PC-9 (cell line): ENCODE measurements around the gene SERINC4. TPM values are rescaled to one million over a fixed set of nuclear protein-coding genes. Genes with fewer than 3 reads are reported as not detected.
"Not testable (repeated sequence)": the region's sequence is repeated elsewhere in the genome, so short reads cannot be mapped to it uniquely, and the experiment has no call there.

Experiments
- BruUV-seq: library from RNA; stranded (reverse); fragments of 400-500 nt; replicated peaks from 2 replicates; lab custom pipeline; 2021; lab: Mats Ljungman, UMichigan
- CTCF ChIA-PET: fragments of 300-600 bp; sonication (Branson Sonifier 250); formaldehyde crosslinking; loops from one replicate; lab custom pipeline; 2022; ENCODE audit warnings: antibody characterized with exemption; lab: Charles Lee
- POLR2A ChIA-PET: fragments of 300-600 bp; sonication (Branson Sonifier 250); formaldehyde crosslinking; loops from one replicate; lab custom pipeline; 2022; ENCODE audit warnings: antibody characterized with exemption; ENCODE audit not compliant: unreplicated experiment; lab: Charles Lee
- DNase-seq, 2 experiments: peaks; one replicate each; pipeline versions ENCODE4 v3.0.0 to v3.0.0-alpha.2; 2015 to 2022; ENCODE audit warnings: mixed read lengths in 1 of 2
- H2AFZ ChIP-seq: fragments of 200-600 bp; sonication (generic); 2 replicates; pipeline ENCODE4 v1.8.1; 2017; ENCODE audit warnings: antibody characterized with exemption
- H3F3A ChIP-seq: fragments of 200-600 bp; sonication (generic); 2 replicates; pipeline ENCODE4 v1.8.1; 2017; ENCODE audit warnings: antibody characterized with exemption, mild to moderate bottlenecking, low read depth; ENCODE audit not compliant: insufficient read depth
- H3K27ac ChIP-seq: fragments of 200-600 bp; sonication (generic); 2 replicates; pipeline ENCODE4 v1.6.1; 2016; ENCODE audit warnings: mixed run types
- H3K27me3 ChIP-seq: fragments of 200-600 bp; sonication (generic); 2 replicates; pipeline ENCODE4 v1.6.1; 2016; ENCODE audit warnings: low read depth, mixed run types; ENCODE audit not compliant: insufficient read depth
- H3K36me3 ChIP-seq: fragments of 200-600 bp; sonication (generic); 2 replicates; pipeline ENCODE4 v1.6.1; 2016; ENCODE audit warnings: low read depth, mixed run types
- H3K4me1 ChIP-seq: fragments of 200-600 bp; sonication (generic); replicated peaks from 2 replicates; pipeline ENCODE4 v1.6.1; 2016; ENCODE audit warnings: mixed run types; ENCODE audit not compliant: insufficient read depth
- H3K4me2 ChIP-seq: fragments of 200-600 bp; sonication (generic); 2 replicates; pipeline ENCODE4 v1.6.1; 2017; ENCODE audit warnings: mixed run types
- H3K4me3 ChIP-seq: fragments of 200-600 bp; sonication (generic); 2 replicates; pipeline ENCODE4 v1.6.1; 2016; ENCODE audit warnings: mixed run types
- H3K79me2 ChIP-seq: fragments of 200-600 bp; sonication (generic); 2 replicates; pipeline ENCODE4 v1.6.1; 2017; ENCODE audit warnings: low read depth, mixed run types
- H3K9me2 ChIP-seq: fragments of 200-600 bp; sonication (generic); 2 replicates; pipeline ENCODE4 v1.8.1; 2017; ENCODE audit warnings: mild to moderate bottlenecking; ENCODE audit not compliant: insufficient read depth
- H3K9me3 ChIP-seq: fragments of 200-600 bp; sonication (generic); 2 replicates; pipeline ENCODE4 v1.8.1; 2016; ENCODE audit warnings: low read depth; ENCODE audit not compliant: insufficient read depth
- H4K20me1 ChIP-seq: fragments of 200-600 bp; sonication (generic); 2 replicates; pipeline ENCODE4 v1.8.1; 2017; ENCODE audit not compliant: insufficient read depth
- CTCF ChIP-seq: fragments of 200-600 bp; sonication (generic); conservative IDR thresholded peaks from 2 replicates; pipeline ENCODE4 v1.6.1; 2017; ENCODE audit warnings: mixed run types, antibody characterized with exemption, mild to moderate bottlenecking, moderate library complexity
- EZH2 ChIP-seq: fragments of 200-600 bp; sonication (generic); IDR thresholded peaks from 2 replicates; pipeline ENCODE4 v1.8.0; 2017; ENCODE audit warnings: antibody characterized with exemption, low read depth
- intact Hi-C: fragments of 100-400 bp; cut with micrococcal nuclease; formaldehyde crosslinking; loops from one replicate; pipeline ENCODE4 v1.10.0; 2022; ENCODE audit not compliant: unreplicated experiment
- total RNA-seq: library from RNA; stranded (reverse); gene quantifications from 2 replicates; pipeline ENCODE4 v1.2.3, GENCODE V29; 2021

The SERINC4 gene
- total RNA-seq, 1 experiment from 2014 or later: 0.46 TPM

- no peaks in the 10 kb centered on the region for H3K9me3 ChIP-seq
- no TSS peak for BruUV-seq
- H4K20me1 ChIP-seq: peaks cover 36% of the 10 kb centered on the region
- H3K27ac ChIP-seq: no peak overlapping the region
- intact Hi-C loops: no loop called here
- POLR2A ChIA-PET: no interaction called here
- H3K4me3 ChIP-seq: no peak overlapping the region
- TF ChIP-seq EZH2 (no peak), CTCF (no peak)
- no peaks in the 10 kb centered on the region for H3K4me1 ChIP-seq
- no peak for DNase-seq
- H3K36me3 ChIP-seq: no peaks in the 10 kb centered on the region
- no peak overlapping the region for H3K4me2 ChIP-seq
- H3K27me3 ChIP-seq: no peaks in the 10 kb centered on the region
- H3K79me2 ChIP-seq: peaks cover 76% of the 10 kb centered on the region
- CTCF ChIA-PET: interaction anchor here (0.6 kb wide), 1 partner anchor 590 kb away, joined by 5 read pairs; no protein-coding TSS in a partner anchor
- H3K9me2 ChIP-seq: no peaks in the 10 kb centered on the region
- 0 out of 2 replicates have a peak, but pooled peaks cover 3% of the 10 kb centered on the region for H3F3A ChIP-seq
- no peak overlapping the region for H2AFZ ChIP-seq
Observed at GRCh38 chr15:43749690-43750345, 50.2 kb downstream of the SERINC4 start.

DNA sequence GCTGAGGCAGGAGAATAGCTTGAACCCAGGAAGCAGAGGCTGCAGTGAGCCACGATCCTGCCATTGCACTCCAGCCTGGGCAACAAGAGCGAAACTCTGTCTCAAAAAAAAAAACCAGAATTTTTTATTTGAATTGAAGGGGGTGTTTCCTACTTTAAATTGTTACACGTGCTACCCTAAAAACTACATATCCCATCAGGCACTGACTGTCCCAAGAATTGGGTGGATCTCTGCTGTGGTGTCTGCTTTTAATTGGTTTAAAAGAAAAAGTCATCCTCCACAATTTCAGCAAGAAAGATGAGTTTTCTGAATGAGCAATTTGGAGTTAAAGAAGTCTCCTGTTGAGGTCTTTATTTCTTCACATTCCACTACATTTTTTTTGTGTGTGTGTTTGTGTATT lies 51.6 kb downstream of the SERINC4 start:
- ChIA-PET CTCF (no interaction called here), POLR2A (interaction anchor here (0.7 kb wide), 1 partner anchor 680 kb away, joined by 16 read pairs; no protein-coding TSS in a partner anchor)
- BruUV-seq: no TSS peak
- Histone ChIP-seq H3K36me3 (no peaks in the 10 kb centered on the region), H3K27ac (no peak overlapping the region), H3K9me3 (no peaks in the 10 kb centered on the region), H4K20me1 (peaks cover 32% of the 10 kb centered on the region), H2AFZ (no peak overlapping the region), H3K9me2 (no peaks in the 10 kb centered on the region), H3K4me1 (no peaks in the 10 kb centered on the region), H3K79me2 (peaks cover 70% of the 10 kb centered on the region), H3K4me3 (no peak overlapping the region; the same call in 1 of the 2 replicates), H3K4me2 (peak overlapping the region; percentile 94), H3K27me3 (no peaks in the 10 kb centered on the region), H3F3A (0 out of 2 replicates have a peak, but pooled peaks cover 3% of the 10 kb centered on the region)
- no peak for TF ChIP-seq CTCF
- no peak for TF ChIP-seq EZH2
- no peak for DNase-seq
- intact Hi-C loops: no loop called here

DNA sequence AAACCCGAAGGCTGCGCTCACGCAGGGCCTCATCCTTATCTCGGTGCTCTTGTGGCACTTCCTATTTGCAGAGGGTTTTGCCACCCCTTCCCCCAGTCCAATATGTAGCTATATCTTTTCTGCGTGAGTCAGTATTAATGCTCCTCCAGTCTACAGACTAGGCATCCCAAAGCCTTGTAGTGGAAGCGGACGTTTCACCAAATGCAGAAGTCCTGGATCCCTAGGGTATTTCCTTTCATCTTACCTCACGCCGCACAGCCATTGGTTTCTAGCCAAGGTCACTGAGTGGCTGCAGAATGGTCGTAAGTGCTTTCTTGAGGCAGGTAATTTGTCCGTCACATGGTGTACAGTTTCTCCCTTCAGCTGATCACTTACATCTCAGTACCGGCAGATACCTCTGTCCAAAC lies 53.1 kb downstream of the SERINC4 start:
- Histone ChIP-seq H3K79me2 (peaks cover 55% of the 10 kb centered on the region), H3K27ac (peak overlapping the region; percentile 80), H3K4me3 (peak overlapping the region; percentile 79), H3K4me2 (peak overlapping the region; percentile 94), H4K20me1 (peaks cover 25% of the 10 kb centered on the region)
- H3K36me3 ChIP-seq, H2AFZ ChIP-seq, H3K9me3 ChIP-seq, BruUV-seq, H3K27me3 ChIP-seq, H3F3A ChIP-seq, H3K9me2 ChIP-seq, POLR2A ChIA-PET, H3K4me1 ChIP-seq, intact Hi-C loops, CTCF ChIA-PET: not testable (repeated sequence)
- peak; percentile 34 to 38 for DNase-seq

DNA sequence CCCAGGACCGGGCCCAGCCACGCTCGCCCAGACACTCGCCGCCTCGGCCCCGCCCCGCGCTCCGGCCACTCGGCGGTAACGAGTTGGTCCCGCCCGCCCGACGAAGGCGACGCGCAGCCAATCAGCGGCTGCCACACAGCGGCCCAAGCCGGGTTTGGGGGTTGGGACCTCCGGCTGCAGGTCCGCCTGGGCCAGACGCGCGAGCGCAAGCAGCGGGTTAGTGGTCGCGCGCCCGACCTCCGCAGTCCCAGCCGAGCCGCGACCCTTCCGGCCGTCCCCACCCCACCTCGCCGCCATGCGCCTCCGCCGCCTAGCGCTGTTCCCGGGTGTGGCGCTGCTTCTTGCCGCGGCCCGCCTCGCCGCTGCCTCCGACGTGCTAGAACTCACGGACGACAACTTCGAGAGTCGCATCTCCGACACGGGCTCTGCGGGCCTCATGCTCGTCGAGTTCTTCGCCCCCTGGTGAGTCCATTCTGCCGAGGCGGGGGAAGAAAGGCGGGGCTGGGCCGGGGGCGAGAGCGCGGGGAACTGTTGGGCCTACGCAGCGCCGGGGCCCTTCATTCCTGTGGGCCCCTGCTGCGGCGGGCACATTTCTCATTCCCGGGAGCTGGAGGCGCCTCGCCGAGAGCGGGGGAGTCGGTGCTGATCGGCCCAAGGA lies 53.6 kb downstream of the SERINC4 start, which contains the start of gene PDIA3:
Gene PDIA3 (plus strand): TSS at position 194 of the 658 bp plus-strand sequence. CDS start 102 bp downstream, at position 296.
- DNase-seq: peak; percentile 72 to 91
- intact Hi-C loops: not testable (repeated sequence)

More for the DNA sequence above, 53.6 kb downstream of the SERINC4 start, which contains the start of gene PDIA3:
- H3K36me3 ChIP-seq, H3K27me3 ChIP-seq, H3K9me2 ChIP-seq, POLR2A ChIA-PET, H3K9me3 ChIP-seq, BruUV-seq, H3F3A ChIP-seq, H3K4me1 ChIP-seq, CTCF ChIA-PET: not testable (repeated sequence)
- peaks cover 20% of the 10 kb centered on the region for H4K20me1 ChIP-seq
- peak within 1 kb of the TSS; percentile 70 for H2AFZ ChIP-seq
- peak within 1 kb of the TSS; percentile 80 for H3K27ac ChIP-seq
- peak within 1 kb of the TSS; percentile 94 for H3K4me2 ChIP-seq
- H3K79me2 ChIP-seq: peaks cover 50% of the 10 kb centered on the region
- peak within 1 kb of the TSS; percentile 79 for H3K4me3 ChIP-seq
